Stomach (tissue), 4 donors: Measurements from ENCODE around the gene OSM.

Source experiments
- POLR2A ChIP-seq, 4 donors: fragments of 450-650 bp; IDR thresholded peaks; one replicate each; pipeline ENCODE4 v1.6.1; 2016; ENCODE audit warnings: antibody characterized with exemption in 4 of 4, control low read depth in 2 of 4, mild to moderate bottlenecking in 1 of 4, moderate library complexity in 1 of 4
- POLR2AphosphoS5 ChIP-seq, 3 donors: sonication (generic); formaldehyde crosslinking; IDR thresholded peaks; one replicate each; pipeline ENCODE4 v1.6.1; 2016; ENCODE audit warnings: antibody characterized with exemption in 3 of 3
- TF ChIP-seq, protein P1 (sequence below), 7 experiments: fragments of 450-650 bp in 4 of 7; fragments of 200-600 bp in 3 of 7; sonication (generic) in 3 of 7; IDR thresholded peaks; one replicate each; pipeline ENCODE4 v1.5.1; 2016 to 2019; ENCODE audit warnings: antibody characterized with exemption in 7 of 7, control low read depth in 2 of 7, mild to moderate bottlenecking in 1 of 7

DNA sequence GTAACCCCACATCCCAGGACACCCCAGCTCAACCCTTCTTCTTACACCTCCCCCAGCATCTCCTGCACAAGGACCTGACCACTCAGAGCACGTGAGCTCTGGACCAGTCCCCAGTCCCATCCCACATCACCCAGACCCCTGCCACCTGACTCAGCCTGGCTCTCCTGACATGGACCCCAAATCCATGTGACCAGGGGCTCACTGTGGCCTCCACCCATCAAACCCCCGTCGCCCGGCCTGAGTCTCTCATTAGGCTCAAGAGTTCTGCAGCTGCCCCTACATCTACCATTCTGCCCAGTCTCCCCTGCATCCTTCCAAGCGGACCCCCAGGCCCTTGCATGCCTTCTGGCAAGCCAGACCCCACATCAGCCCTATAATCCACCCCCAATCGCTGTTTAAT lies 18.2 kb downstream of the OSM start:
- TF ChIP-seq POLR2A (IDR thresholded peaks at IDR 0.05) (no peak), POLR2AphosphoS5 (IDR thresholded peaks at IDR 0.05) (no peak)
- TF ChIP-seq, protein P1, sequence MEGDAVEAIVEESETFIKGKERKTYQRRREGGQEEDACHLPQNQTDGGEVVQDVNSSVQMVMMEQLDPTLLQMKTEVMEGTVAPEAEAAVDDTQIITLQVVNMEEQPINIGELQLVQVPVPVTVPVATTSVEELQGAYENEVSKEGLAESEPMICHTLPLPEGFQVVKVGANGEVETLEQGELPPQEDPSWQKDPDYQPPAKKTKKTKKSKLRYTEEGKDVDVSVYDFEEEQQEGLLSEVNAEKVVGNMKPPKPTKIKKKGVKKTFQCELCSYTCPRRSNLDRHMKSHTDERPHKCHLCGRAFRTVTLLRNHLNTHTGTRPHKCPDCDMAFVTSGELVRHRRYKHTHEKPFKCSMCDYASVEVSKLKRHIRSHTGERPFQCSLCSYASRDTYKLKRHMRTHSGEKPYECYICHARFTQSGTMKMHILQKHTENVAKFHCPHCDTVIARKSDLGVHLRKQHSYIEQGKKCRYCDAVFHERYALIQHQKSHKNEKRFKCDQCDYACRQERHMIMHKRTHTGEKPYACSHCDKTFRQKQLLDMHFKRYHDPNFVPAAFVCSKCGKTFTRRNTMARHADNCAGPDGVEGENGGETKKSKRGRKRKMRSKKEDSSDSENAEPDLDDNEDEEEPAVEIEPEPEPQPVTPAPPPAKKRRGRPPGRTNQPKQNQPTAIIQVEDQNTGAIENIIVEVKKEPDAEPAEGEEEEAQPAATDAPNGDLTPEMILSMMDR (IDR thresholded peaks at IDR 0.05) = no peak
